ENCODE data around the gene ITGB8. TPM values are rescaled to one million over a fixed set of nuclear protein-coding genes. Genes with fewer than 3 reads are reported as not detected.

ITGB8 gene
- total and polyA plus RNA-seq, 9 donors = 3.7 to 45.5 (median 10.6) TPM

DNA sequence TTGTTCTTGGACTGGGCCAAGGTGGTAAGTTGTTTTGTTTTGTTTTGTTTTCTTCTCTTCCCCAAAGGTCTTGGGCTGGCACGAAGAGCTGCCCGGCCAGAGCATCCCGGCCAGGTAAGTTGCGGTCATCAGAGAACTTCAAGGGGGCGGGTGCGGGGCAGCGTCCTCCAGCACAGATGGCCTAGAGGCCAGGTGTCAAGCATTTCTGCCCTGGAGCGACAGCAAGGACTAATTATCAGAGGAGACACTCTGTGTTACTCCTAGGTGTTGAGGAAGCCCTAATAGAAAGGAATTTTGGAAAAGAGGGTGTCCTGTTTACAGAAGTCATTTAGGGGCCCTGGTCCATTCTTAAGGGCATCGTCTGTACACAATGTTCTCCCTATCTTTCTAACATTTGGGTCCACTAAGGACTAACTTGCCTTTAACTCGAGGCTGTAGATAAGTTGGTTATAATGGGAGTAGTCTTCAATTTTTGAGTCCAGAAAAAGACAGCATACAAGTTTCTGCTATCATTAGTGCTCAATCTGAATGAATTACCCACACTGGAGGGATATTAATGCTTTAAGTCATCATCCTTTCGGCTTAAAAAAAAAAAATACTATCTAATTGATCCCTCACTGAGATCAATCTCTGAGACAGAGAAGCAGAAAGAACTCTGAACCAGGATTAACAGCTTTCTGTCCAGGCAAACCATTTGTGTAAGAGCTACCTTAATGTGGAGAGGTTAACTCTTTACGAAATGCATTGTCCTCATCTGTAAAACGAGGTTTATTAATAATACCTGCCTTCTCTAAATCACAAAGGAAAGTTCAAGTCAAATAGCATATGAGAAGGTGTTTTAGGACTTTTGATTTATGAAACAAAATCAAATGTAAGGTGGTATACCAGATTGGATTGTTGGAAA, 1.5 kb downstream of the ITGB8 start:
- H3K36me3 ChIP-seq = no peaks in the 10 kb centered on the region
- intact Hi-C loops (cut with DNase I) = no loop called here
- H3K9me3 ChIP-seq = no peaks in the 10 kb centered on the region
- peak overlapping the region; percentile 86 to 88 for H3K27ac ChIP-seq
- H3K4me3 ChIP-seq = peak overlapping the region; percentile 73
- peak in 1 of 5 donors; percentile 27 for DNase-seq
- H3K4me1 ChIP-seq (ENCODE audit: insufficient read depth) = peaks cover 1% of the 10 kb centered on the region
- TF ChIP-seq EP300 (IDR thresholded peaks at IDR 0.05) = no peak
- no peak for TF ChIP-seq CTCF (IDR thresholded peaks at IDR 0.05)
- TF ChIP-seq POLR2A (IDR thresholded peaks at IDR 0.05) = no peak
- 14 to 23% (median 16%) methylated on average over 13 of the region's 13 CpGs for WGBS, 3 donors
- no peaks in the 10 kb centered on the region for H3K27me3 ChIP-seq

GRCh38 chr7:20338285-20338684, 7.6 kb downstream of the ITGB8 start:
- no peaks in the 10 kb centered on the region for H3K4me1 ChIP-seq (ENCODE audit: insufficient read depth)
- WGBS, 3 donors = 89 to 97% (median 96%) methylated on average over 6 of the region's 6 CpGs
- no peaks in the 10 kb centered on the region for H3K27me3 ChIP-seq
- no peak for DNase-seq
- no peak overlapping the region for H3K27ac ChIP-seq
- no peak overlapping the region for H3K4me3 ChIP-seq
- TF ChIP-seq EP300 (IDR thresholded peaks at IDR 0.05) (no peak), CTCF (IDR thresholded peaks at IDR 0.05) (no peak), POLR2A (IDR thresholded peaks at IDR 0.05) (no peak)
- no peaks in the 10 kb centered on the region for H3K9me3 ChIP-seq
- intact Hi-C loops (cut with DNase I) = no loop called here
- H3K36me3 ChIP-seq = no peaks in the 10 kb centered on the region

DNA sequence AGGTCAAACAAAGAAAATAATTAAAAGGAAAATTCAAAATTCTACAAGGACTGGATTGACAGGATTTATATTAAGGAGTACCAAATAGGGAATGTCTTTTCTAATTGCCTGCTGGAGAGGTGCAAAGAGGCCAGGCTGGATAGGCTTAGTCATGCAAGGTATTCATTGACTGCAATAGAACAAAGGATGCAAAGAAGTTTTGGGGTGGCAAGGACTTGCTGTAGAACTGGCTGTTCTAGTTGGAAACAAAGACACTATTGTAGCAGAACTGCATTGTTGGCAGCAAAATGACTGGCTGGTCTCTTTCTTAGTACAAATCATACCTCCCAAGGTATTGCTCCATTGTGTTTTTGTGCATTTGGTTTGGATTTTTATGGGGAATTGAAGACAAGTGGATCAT, 10.1 kb downstream of the ITGB8 start:
- Histone ChIP-seq H3K36me3 (no peaks in the 10 kb centered on the region), H3K4me1 (ENCODE audit: insufficient read depth) (no peaks in the 10 kb centered on the region), H3K27me3 (no peaks in the 10 kb centered on the region), H3K9me3 (no peaks in the 10 kb centered on the region), H3K27ac (no peak overlapping the region), H3K4me3 (no peak overlapping the region)
- no peak for TF ChIP-seq POLR2A (IDR thresholded peaks at IDR 0.05)
- no peak for TF ChIP-seq CTCF (IDR thresholded peaks at IDR 0.05)
- TF ChIP-seq EP300 (IDR thresholded peaks at IDR 0.05) = no peak
- intact Hi-C loops (cut with DNase I) = no loop called here
- DNase-seq = no peak

- TF ChIP-seq CTCF (IDR thresholded peaks at IDR 0.05) = no peak
- TF ChIP-seq POLR2A (IDR thresholded peaks at IDR 0.05) = no peak
- TF ChIP-seq EP300 (IDR thresholded peaks at IDR 0.05) = no peak
- no peaks in the 10 kb centered on the region for H3K36me3 ChIP-seq
- H3K27ac ChIP-seq = no peak overlapping the region
- no peaks in the 10 kb centered on the region for H3K9me3 ChIP-seq
- DNase-seq = no peak
- no peaks in the 10 kb centered on the region for H3K27me3 ChIP-seq
- intact Hi-C loops (cut with DNase I) = no loop called here
- WGBS, 3 donors = 69 to 76% (median 70%) methylated on average over 3 of the region's 3 CpGs
- H3K4me3 ChIP-seq = no peak overlapping the region
- peaks cover 2% of the 10 kb centered on the region for H3K4me1 ChIP-seq (ENCODE audit: insufficient read depth)
Observed at GRCh38 chr7:20343205-20343604, 12.5 kb downstream of the ITGB8 start.

All from ovary (tissue), 9 donors.